HCT116 (cell line): ENCODE results near the gene DIS3L2.

ENCODE experiments used
- CEBPB ChIP-seq: IDR thresholded peaks from 2 replicates; pipeline ENCODE4 v1.6.1; 2012; ENCODE audit warnings: low read depth
- EZH2 ChIP-seq: fragments of 200-600 bp; sonication (generic); IDR thresholded peaks from 2 replicates; pipeline ENCODE4 v1.6.1; 2017; ENCODE audit warnings: antibody characterized with exemption, mixed run types
- EZH2phosphoT487 ChIP-seq: fragments of 200-600 bp; IDR thresholded peaks from 2 replicates; pipeline ENCODE4 v1.6.1; 2018; ENCODE audit warnings: antibody characterized with exemption, borderline replicate concordance
- POLR2A ChIP-seq: IDR thresholded peaks from 2 replicates; pipeline ENCODE4 v1.7.0; 2011; ENCODE audit warnings: borderline replicate concordance; ENCODE audit not compliant: insufficient read depth, insufficient read length; ENCODE audit errors: extremely low read depth
- TF ChIP-seq, protein P1 (sequence below): IDR thresholded peaks from 2 replicates; pipeline ENCODE4 v1.6.1; 2012
- TF ChIP-seq, protein P2 (sequence below), 3 experiments: fragments of 200-600 bp in 1 of 3; sonication (generic) in 1 of 3; IDR thresholded peaks in 2 of 3; conservative IDR thresholded peaks in 1 of 3; 2 replicates each; pipeline ENCODE4 v1.5.1; 2012 to 2017; ENCODE audit warnings: low read depth in 2 of 3, low read length in 2 of 3, antibody characterized with exemption in 1 of 3, borderline replicate concordance in 1 of 3, control low read depth in 1 of 3, mild to moderate bottlenecking in 1 of 3, mixed read lengths in 1 of 3, mixed run types in 1 of 3, moderate library complexity in 1 of 3; ENCODE audit not compliant: insufficient read depth in 1 of 3
- TF ChIP-seq, protein P3 (sequence below): IDR thresholded peaks from 2 replicates; pipeline ENCODE4 v1.6.1; 2012

DNA sequence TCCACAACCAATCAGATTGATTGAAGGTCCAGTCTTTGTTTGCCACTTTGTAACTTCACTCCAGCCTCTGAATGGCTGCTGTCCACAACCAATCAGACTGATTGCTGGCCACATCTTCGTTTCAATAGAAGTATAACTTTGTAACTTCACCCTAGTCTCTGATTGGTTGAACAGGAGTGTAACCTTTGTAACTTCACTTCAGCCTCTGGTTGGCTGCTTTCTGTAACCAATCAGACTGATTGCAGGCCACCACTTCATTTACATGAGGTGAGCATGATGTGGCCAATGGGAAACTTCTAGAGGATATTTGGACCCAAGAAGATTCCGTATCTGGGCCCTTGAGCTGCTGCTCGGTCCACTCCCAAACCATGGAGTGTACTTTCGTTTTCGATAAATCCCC lies 400.1 kb downstream of the DIS3L2 start:
- TF ChIP-seq, protein P1, sequence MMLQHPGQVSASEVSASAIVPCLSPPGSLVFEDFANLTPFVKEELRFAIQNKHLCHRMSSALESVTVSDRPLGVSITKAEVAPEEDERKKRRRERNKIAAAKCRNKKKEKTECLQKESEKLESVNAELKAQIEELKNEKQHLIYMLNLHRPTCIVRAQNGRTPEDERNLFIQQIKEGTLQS, result no peak
- TF ChIP-seq POLR2A (no peak), CEBPB (no peak), EZH2phosphoT487 (no peak), EZH2 (no peak)
- TF ChIP-seq, protein P2, sequence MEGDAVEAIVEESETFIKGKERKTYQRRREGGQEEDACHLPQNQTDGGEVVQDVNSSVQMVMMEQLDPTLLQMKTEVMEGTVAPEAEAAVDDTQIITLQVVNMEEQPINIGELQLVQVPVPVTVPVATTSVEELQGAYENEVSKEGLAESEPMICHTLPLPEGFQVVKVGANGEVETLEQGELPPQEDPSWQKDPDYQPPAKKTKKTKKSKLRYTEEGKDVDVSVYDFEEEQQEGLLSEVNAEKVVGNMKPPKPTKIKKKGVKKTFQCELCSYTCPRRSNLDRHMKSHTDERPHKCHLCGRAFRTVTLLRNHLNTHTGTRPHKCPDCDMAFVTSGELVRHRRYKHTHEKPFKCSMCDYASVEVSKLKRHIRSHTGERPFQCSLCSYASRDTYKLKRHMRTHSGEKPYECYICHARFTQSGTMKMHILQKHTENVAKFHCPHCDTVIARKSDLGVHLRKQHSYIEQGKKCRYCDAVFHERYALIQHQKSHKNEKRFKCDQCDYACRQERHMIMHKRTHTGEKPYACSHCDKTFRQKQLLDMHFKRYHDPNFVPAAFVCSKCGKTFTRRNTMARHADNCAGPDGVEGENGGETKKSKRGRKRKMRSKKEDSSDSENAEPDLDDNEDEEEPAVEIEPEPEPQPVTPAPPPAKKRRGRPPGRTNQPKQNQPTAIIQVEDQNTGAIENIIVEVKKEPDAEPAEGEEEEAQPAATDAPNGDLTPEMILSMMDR (IDR thresholded peaks at IDR 0.05 in 2 of 3, conservative IDR thresholded peaks at IDR 0.05 in 1 of 3; ENCODE audit: borderline replicate concordance in 1 of 3, insufficient read depth in 1 of 3, low read depth in 2 of 3, low read length in 2 of 3), result no peak
- TF ChIP-seq, protein P3, sequence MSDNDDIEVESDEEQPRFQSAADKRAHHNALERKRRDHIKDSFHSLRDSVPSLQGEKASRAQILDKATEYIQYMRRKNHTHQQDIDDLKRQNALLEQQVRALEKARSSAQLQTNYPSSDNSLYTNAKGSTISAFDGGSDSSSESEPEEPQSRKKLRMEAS, result no peak
